ENCODE results near the gene MAP1LC3B.
A peak's percentile ranks its signal among the peaks of the same experiment; 100 is the strongest.
"Not testable (repeated sequence)": the region's sequence is repeated elsewhere in the genome, so short reads cannot be mapped to it uniquely, and the experiment has no call there.

MAP1LC3B gene

DNA sequence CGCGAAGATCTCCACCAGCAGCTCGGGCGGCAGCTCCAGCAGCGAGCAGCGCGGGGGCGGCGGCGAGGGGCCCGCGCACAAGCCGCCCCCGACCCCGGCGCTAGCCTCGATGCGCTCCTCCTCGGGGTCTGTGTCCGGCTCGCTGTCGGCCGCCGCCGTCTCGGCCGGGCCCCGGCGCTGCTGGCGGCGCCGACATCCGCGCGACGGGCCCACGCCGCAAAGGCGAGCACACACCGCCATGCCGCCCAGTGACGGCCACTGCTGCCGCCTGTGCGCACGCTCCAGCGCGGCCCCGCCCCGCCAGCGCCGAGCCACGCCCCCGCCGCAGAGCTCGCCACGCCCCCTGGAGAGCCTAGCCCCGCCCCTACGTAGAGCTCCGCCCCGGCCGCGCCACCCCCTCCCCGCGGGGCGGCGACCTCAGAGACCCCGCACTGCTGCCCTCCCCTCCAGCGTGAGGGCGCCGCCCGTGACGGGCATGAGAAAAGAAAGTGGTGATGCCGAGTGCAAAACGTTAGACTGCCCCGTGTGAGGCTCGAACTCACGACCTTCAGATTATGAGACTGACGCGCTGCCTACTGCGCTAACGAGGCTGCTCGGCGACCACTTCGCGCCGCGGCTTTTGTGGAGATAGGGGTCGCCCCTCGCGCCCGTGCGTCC, 8.5 kb upstream of the MAP1LC3B start, which contains the start of gene FBXO31:
TSS of gene FBXO31 (minus strand) at position 272 of the 657 bp plus-strand sequence. CDS start at position 240, 32 bp downstream.
- Histone ChIP-seq H3K36me3 (ENCODE audit: control insufficient read depth, insufficient read depth, low read length) (peaks cover 4% of the 10 kb centered on the region), H3K4me1 (ENCODE audit: control insufficient read depth, insufficient read depth, low read length) (peaks cover 10% of the 10 kb centered on the region), H3K27ac (ENCODE audit: low read depth, low read length) (peak within 1 kb of the TSS; percentile 67; the same call in 1 of the 2 replicates), H3K9ac (ENCODE audit: low read length) (peak within 1 kb of the TSS; percentile 76), H3K4me3 (ENCODE audit: low read depth, low read length) (peak within 1 kb of the TSS; percentile 76), H3K27me3 (ENCODE audit: control insufficient read depth, insufficient read depth, low read length) (no peaks in the 10 kb centered on the region), H3K9me3 (ENCODE audit: control insufficient read depth, insufficient read depth, low read depth, low read length) (peaks cover 4% of the 10 kb centered on the region; the same call in 1 of the 2 replicates)

DNA sequence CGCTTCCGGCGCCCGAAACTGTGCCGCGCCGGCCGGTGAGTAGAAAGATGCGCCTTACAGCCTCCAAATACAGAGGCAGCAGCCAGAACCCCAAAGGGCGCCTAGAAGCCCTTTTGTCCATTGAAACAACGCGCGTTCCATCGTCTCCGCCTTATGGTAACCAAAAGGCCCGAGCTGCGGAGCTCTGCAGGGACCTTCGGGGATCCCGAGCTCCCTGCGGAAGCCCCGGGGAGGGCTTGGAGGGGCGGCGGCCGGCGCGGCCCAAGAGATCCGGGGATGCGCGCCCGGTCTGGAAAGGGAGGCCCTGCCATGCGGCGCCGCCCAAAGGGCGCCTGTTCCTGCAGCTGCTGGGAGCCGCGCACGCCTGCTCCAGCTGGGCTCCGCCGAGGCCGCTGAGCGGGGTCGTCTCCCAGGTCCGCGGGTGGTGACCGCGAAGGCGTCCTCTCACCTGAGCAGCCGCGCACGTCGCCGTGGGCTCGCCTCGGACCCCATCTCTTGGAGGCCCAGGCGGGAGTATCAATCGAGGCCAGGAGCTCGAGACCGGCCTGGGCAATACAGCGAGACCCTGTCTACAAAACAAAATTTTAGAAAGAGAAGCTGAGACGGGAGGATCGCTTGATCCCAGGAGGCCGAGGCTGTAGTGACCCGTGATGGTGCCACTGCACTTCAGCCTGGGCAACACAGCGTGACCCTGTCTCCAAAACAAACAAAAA, 7.8 kb upstream of the MAP1LC3B start:
- Histone ChIP-seq H3K4me3 (ENCODE audit: low read depth, low read length) (peak overlapping the region; percentile 76), H3K36me3 (ENCODE audit: control insufficient read depth, insufficient read depth, low read length) (no peaks in the 10 kb centered on the region), H3K9ac (ENCODE audit: low read length) (peak overlapping the region; percentile 76), H3K4me1 (ENCODE audit: control insufficient read depth, insufficient read depth, low read length) (peaks cover 10% of the 10 kb centered on the region), H3K27me3 (ENCODE audit: control insufficient read depth, insufficient read depth, low read length) (no peaks in the 10 kb centered on the region), H3K27ac (ENCODE audit: low read depth, low read length) (peak overlapping the region; percentile 67; the same call in 1 of the 2 replicates), H3K9me3 (ENCODE audit: control insufficient read depth, insufficient read depth, low read depth, low read length) (no peaks in the 10 kb centered on the region)

DNA sequence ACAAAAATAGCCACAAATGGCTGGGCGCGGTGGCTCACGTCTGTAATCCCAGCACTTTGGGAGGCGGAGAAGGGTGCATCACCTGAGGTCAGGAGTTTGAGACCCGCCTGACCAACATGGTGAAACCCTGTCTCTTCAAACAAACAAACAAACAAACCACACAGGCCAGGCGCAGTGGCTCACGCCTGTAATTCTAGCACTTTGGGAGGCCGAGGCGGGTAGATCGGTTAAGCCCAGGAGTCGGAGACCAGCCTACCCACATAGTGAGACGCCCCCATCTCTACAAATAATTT, 7.3 kb upstream of the MAP1LC3B start:
- H3K27ac ChIP-seq (ENCODE audit: low read depth, low read length); H3K36me3 ChIP-seq (ENCODE audit: control insufficient read depth, insufficient read depth, low read length); H3K9me3 ChIP-seq (ENCODE audit: control insufficient read depth, insufficient read depth, low read depth, low read length); H3K27me3 ChIP-seq (ENCODE audit: control insufficient read depth, insufficient read depth, low read length): not testable (repeated sequence)
- H3K4me3 ChIP-seq (ENCODE audit: low read depth, low read length), result peak overlapping the region; percentile 76
- peaks cover 10% of the 10 kb centered on the region for H3K4me1 ChIP-seq (ENCODE audit: control insufficient read depth, insufficient read depth, low read length)
- H3K9ac ChIP-seq (ENCODE audit: low read length), result peak overlapping the region; percentile 76

DNA sequence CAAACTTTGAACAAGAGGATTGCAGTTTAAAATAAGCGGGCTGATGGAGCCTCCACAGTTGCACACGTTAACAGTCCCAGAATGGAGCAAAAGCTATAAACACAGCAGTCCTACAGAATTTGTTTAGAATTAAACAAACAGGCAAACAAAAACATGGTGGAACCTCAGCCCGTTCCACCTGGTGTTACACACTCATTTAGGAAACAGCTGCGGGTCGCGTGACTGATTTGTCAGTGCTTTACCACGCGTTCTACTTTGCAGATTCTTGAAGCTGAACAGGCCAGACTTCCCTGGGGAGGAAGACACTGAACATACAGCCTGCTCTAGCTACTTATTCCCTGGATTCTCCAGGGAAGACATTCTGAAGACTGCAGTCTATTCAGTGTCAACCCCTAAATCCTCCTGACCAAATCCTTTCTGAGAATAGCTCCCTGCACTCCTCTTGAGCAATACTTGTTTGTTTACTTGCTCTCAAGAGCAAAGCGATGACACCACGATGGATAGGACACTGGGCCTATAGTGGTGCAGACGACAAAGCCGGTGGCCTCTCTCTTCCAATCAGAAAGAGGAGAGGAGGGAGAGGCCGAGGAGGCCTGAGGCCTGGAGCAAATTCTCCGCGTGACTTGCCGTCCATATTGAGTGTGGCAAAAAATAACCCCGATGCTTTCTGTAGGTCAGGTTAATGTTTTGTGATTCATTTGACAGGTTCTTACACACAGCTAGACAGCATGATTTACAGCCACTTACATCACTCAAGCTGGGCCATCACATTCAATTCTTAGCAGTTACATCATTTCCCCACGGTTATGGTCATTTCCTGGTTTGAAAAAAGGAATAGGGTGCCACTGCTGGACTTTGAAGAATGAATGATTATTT, 4.0 kb upstream of the MAP1LC3B start:
- Histone ChIP-seq H3K4me1 (ENCODE audit: control insufficient read depth, insufficient read depth, low read length) (peaks cover 6% of the 10 kb centered on the region), H3K27ac (ENCODE audit: low read depth, low read length) (peak overlapping the region; percentile 11), H3K27me3 (ENCODE audit: control insufficient read depth, insufficient read depth, low read length) (no peaks in the 10 kb centered on the region), H3K4me3 (ENCODE audit: low read depth, low read length) (peak overlapping the region; percentile 44), H3K36me3 (ENCODE audit: control insufficient read depth, insufficient read depth, low read length) (no peaks in the 10 kb centered on the region), H3K9ac (ENCODE audit: low read length) (peak overlapping the region; percentile 30), H3K9me3 (ENCODE audit: control insufficient read depth, insufficient read depth, low read depth, low read length) (no peaks in the 10 kb centered on the region)

DNA sequence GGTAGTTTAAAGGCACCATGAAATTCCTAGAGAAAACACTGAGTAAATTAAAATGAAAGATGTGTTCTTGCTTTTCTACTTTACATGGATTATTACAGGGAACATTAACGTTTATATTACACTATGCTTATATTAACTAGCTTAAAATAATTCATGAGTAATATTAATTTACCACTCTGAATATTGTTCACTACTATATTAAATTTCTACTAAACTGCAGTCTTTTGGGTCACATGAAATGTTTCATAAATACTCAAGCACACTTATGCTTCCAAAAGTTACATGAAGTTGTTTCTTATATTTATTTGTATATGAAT, 3.4 kb upstream of the MAP1LC3B start:
- H3K4me1 ChIP-seq (ENCODE audit: control insufficient read depth, insufficient read depth, low read length), result peaks cover 9% of the 10 kb centered on the region
- H3K9me3 ChIP-seq (ENCODE audit: control insufficient read depth, insufficient read depth, low read depth, low read length), result no peaks in the 10 kb centered on the region
- no peaks in the 10 kb centered on the region for H3K36me3 ChIP-seq (ENCODE audit: control insufficient read depth, insufficient read depth, low read length)
- no peak overlapping the region for H3K9ac ChIP-seq (ENCODE audit: low read length)
- H3K27me3 ChIP-seq (ENCODE audit: control insufficient read depth, insufficient read depth, low read length), result no peaks in the 10 kb centered on the region
- peak overlapping the region; percentile 24; the same call in 1 of the 2 replicates for H3K4me3 ChIP-seq (ENCODE audit: low read depth, low read length)
- H3K27ac ChIP-seq (ENCODE audit: low read depth, low read length), result no peak overlapping the region

DNA sequence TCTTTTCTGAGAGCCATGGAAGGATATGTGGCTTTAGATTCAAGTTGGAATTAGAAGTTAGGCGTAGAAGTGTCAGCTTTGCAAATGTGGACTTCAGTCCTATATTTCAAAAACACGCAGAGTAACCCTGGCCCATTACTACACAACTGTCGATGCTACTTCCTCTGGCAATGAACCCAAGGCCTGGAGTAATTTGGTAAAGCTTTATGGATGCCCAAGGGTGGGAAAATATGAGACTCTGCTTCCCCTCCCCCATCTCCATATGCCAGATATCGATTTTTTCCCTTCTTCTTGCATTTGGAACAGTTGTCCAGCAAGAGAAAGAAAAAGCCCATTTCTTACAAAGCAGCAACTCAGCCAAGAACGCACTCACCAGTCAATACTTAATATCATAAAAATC, 2.9 kb upstream of the MAP1LC3B start:
- H3K9me3 ChIP-seq (ENCODE audit: control insufficient read depth, insufficient read depth, low read depth, low read length), result no peaks in the 10 kb centered on the region
- no peak overlapping the region for H3K27ac ChIP-seq (ENCODE audit: low read depth, low read length)
- H3K9ac ChIP-seq (ENCODE audit: low read length), result no peak overlapping the region
- H3K27me3 ChIP-seq (ENCODE audit: control insufficient read depth, insufficient read depth, low read length), result no peaks in the 10 kb centered on the region
- H3K36me3 ChIP-seq (ENCODE audit: control insufficient read depth, insufficient read depth, low read length), result no peaks in the 10 kb centered on the region
- no peak overlapping the region for H3K4me3 ChIP-seq (ENCODE audit: low read depth, low read length)
- H3K4me1 ChIP-seq (ENCODE audit: control insufficient read depth, insufficient read depth, low read length), result peaks cover 14% of the 10 kb centered on the region

DNA sequence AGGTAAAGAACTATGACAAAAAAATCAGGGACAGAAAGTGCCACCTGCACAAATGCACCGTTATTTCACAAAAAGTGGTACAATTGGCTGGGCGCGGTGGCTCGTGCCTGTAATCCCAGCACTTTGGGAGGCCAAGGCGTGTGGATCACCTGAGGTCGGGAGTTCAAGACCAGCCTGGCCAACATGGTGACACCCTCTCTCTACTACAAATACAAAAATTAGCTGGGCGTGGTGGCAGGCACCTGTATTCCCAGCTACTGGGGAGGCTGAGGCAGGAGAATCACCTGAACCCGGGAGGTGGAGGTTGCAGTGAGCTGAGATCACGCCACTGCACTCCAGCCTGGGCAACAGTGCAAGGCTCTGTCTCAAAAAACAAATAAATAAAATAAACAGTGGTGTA, 2.2 kb upstream of the MAP1LC3B start:
- H3K27me3 ChIP-seq (ENCODE audit: control insufficient read depth, insufficient read depth, low read length); H3K36me3 ChIP-seq (ENCODE audit: control insufficient read depth, insufficient read depth, low read length); H3K4me3 ChIP-seq (ENCODE audit: low read depth, low read length); H3K27ac ChIP-seq (ENCODE audit: low read depth, low read length); H3K9ac ChIP-seq (ENCODE audit: low read length); H3K9me3 ChIP-seq (ENCODE audit: control insufficient read depth, insufficient read depth, low read depth, low read length): not testable (repeated sequence)
- H3K4me1 ChIP-seq (ENCODE audit: control insufficient read depth, insufficient read depth, low read length), result peaks cover 15% of the 10 kb centered on the region

DNA sequence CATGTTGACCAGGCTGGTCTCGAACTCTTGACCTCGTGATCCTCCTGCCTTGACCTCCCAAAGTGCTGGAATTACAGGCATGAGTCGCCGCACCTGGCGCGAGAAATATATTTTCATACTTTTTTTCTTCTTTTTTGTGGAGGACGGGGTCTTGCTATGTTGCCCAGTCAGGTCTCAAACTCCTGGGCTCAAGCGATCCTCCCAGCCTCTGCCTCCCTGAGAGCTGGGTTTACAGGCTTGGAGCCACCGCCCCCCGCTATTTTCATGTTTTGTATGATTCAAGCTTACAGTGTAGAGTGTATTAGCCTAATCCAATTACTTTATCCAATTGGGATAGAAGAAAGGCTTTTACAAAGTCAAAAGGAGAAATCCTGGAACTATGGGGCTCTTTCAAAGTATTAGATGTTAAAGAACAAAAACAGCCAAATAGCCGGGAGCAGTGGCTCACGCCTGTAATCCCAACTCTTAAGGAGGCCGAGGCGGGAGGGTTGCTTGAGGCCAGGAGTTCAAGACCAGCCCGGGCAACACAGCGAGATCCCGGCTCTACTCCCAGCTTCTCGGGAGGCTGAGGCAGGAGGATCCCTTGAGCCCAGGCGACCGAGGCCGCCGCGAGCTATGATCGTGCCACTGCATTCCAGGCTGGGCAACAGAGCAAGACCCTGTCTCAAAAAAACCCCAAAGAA, 1.4 kb upstream of the MAP1LC3B start:
- Histone ChIP-seq H3K4me1 (ENCODE audit: control insufficient read depth, insufficient read depth, low read length) (peaks cover 15% of the 10 kb centered on the region), H3K9ac (ENCODE audit: low read length) (peak overlapping the region; percentile 81), H3K9me3 (ENCODE audit: control insufficient read depth, insufficient read depth, low read depth, low read length) (no peaks in the 10 kb centered on the region), H3K4me3 (ENCODE audit: low read depth, low read length) (peak overlapping the region; percentile 75), H3K27me3 (ENCODE audit: control insufficient read depth, insufficient read depth, low read length) (no peaks in the 10 kb centered on the region), H3K27ac (ENCODE audit: low read depth, low read length) (no peak overlapping the region), H3K36me3 (ENCODE audit: control insufficient read depth, insufficient read depth, low read length) (no peaks in the 10 kb centered on the region)

DNA sequence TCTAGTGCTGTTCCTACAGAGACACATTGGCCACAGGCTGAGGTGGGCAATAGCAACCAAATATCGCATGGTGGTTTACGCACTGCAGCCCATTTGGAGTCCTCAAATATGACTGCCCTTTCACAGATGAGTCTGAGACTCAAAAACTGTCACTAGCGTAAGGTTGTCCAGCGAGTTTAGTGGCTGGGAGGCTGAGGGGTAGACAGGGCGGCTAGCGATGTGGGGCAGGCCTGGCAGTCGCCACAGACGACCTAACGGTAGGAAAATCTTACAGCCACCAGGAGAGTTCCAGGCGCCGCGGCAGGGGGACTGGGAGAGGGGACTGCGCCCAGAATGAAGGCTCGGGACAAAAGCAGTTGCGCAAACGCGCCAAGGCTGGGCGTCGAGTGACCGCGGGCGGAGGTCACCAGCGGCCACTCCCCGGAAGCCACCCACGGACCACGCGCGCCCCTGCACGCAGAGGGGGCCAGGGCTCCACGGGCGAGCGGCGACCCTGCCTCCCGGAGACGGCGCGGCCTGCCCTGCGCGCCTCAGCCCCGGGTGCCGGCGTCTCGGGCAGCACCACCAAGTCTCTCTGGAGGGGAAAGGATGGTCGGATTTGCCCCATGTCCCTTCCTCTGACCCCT, 699 bp upstream of the MAP1LC3B start:
- Histone ChIP-seq H3K36me3 (ENCODE audit: control insufficient read depth, insufficient read depth, low read length) (no peaks in the 10 kb centered on the region), H3K9ac (ENCODE audit: low read length) (peak overlapping the region; percentile 81), H3K27ac (ENCODE audit: low read depth, low read length) (peak overlapping the region; percentile 64; the same call in 1 of the 2 replicates)

DNA sequence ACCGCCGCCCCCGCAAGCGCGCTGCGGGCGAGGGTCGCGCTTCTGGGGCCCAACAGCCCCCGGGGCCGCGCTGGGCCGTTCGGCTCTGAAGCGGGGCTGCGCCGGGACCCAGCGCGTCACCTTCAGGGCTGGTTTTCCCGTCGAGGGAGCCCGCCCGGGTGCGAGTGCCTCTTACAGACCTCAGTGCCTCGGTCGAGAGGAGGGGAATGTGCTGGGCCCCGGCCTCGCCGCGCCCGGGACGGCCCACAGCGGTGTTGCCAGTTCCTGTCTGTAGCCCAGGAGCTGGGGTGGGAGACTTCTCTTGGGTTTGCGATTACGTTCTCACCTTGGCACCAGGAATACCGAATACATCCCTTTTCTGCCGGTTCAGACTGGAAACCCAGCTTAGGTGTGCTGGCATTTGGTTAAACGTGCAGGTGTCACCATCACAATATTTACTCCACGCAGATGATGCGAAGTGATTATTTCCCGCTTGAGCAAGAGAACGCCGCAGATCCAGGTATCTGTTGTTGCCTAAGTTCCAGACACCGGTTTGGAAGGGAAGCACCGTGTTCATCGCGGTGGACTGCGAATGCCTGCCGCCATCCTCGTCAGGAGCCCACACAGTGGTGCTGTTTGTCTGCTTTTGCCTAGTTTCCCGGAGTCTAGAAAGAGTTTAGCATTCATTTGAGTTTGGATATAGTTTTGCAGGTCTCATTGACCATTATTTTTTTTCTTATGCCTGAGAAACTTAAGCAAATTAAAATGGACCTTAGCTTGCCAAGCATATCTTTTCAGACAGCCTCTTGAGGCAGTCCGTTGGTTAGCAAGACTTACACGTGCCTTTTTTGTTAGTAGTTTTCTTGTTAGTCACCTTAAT, 914 bp downstream of the MAP1LC3B start:
- H3K36me3 ChIP-seq (ENCODE audit: control insufficient read depth, insufficient read depth, low read length), result no peaks in the 10 kb centered on the region
- peaks cover 10% of the 10 kb centered on the region for H3K4me1 ChIP-seq (ENCODE audit: control insufficient read depth, insufficient read depth, low read length)
- no peaks in the 10 kb centered on the region for H3K9me3 ChIP-seq (ENCODE audit: control insufficient read depth, insufficient read depth, low read depth, low read length)
- no peak overlapping the region for H3K27ac ChIP-seq (ENCODE audit: low read depth, low read length)
- H3K9ac ChIP-seq (ENCODE audit: low read length), result peak overlapping the region; percentile 69
- H3K4me3 ChIP-seq (ENCODE audit: low read depth, low read length), result peak overlapping the region; percentile 75
- no peaks in the 10 kb centered on the region for H3K27me3 ChIP-seq (ENCODE audit: control insufficient read depth, insufficient read depth, low read length)

More for the DNA sequence above, 699 bp upstream of the MAP1LC3B start:
- H3K27me3 ChIP-seq (ENCODE audit: control insufficient read depth, insufficient read depth, low read length), result no peaks in the 10 kb centered on the region
- H3K4me1 ChIP-seq (ENCODE audit: control insufficient read depth, insufficient read depth, low read length), result peaks cover 15% of the 10 kb centered on the region
- H3K9me3 ChIP-seq (ENCODE audit: control insufficient read depth, insufficient read depth, low read depth, low read length), result no peaks in the 10 kb centered on the region
- H3K4me3 ChIP-seq (ENCODE audit: low read depth, low read length), result peak overlapping the region; percentile 75

All from HUES6 (cell line).